ENCODE results near the gene ELMOD3. TPM values are rescaled to one million over a fixed set of nuclear protein-coding genes. Genes with fewer than 3 reads are reported as not detected.

ELMOD3 gene
- total RNA-seq, 4 donors from 2014 or later = 15.9 to 31.7 (median 25.0) TPM

- no peak for DNase-seq
- Histone ChIP-seq H3K9me3 (no peaks in the 10 kb centered on the region), H3K4me1 (peaks cover 12 to 15% of the 10 kb centered on the region in 2 donors), H3K27me3 (peaks cover 0 to 13% (median 10%) of the 10 kb centered on the region in 3 donors), H3K4me3 (no peak overlapping the region), H3K36me3 (no peaks in the 10 kb centered on the region), H3K27ac (no peak overlapping the region)
- in situ Hi-C loops (cut with MboI; ENCODE audit: low sequenced_read_pairs in 4 of 4) = no loop called here
- no peak for ATAC-seq
- TF ChIP-seq CTCF (IDR thresholded peaks at IDR 0.05 in 4 of 5, conservative IDR thresholded peaks at IDR 0.05 in 1 of 5) (no peak), POLR2A (IDR thresholded peaks at IDR 0.05) (no peak)
- intact Hi-C loops (cut with DNase I; ENCODE audit: low total_unique reads) = no loop called here
Observed at GRCh38 chr2:85414761-85415553, 60.4 kb downstream of the ELMOD3 start.

- Histone ChIP-seq H3K4me3 (no peak overlapping the region), H3K27me3 (peaks cover 0 to 13% (median 10%) of the 10 kb centered on the region in 3 donors), H3K36me3 (no peaks in the 10 kb centered on the region), H3K4me1 (peaks cover 12 to 25% of the 10 kb centered on the region in 2 donors), H3K27ac (no peak overlapping the region), H3K9me3 (no peaks in the 10 kb centered on the region)
- TF ChIP-seq POLR2A (IDR thresholded peaks at IDR 0.05) (no peak), CTCF (IDR thresholded peaks at IDR 0.05 in 4 of 5, conservative IDR thresholded peaks at IDR 0.05 in 1 of 5) (no peak)
- no peak for ATAC-seq
- DNase-seq = no peak
- intact Hi-C loops (cut with DNase I; ENCODE audit: low total_unique reads) (no loop called here), in situ Hi-C loops (cut with MboI; ENCODE audit: low sequenced_read_pairs in 4 of 4) (no loop called here)
Observed at GRCh38 chr2:85415980-85416650, 61.5 kb downstream of the ELMOD3 start.

GRCh38 chr2:85418132-85419008, 63.8 kb downstream of the ELMOD3 start, which contains the start of gene SH2D6:
SH2D6 (plus strand) TSS chr2:85418714; CDS start chr2:85429466, 10,752 bp downstream.
- intact Hi-C loops (cut with DNase I; ENCODE audit: low total_unique reads) = no loop called here

More at GRCh38 chr2:85418132-85419008, 63.8 kb downstream of the ELMOD3 start, which contains the start of gene SH2D6:
- peak; percentile 76 to 79 for ATAC-seq
- H3K27me3 ChIP-seq = peaks cover 0 to 8% (median 8%) of the 10 kb centered on the region in 3 donors
- H3K4me3 ChIP-seq = peak within 1 kb of the TSS; percentile 64 to 91 (median 78)
- no peaks in the 10 kb centered on the region for H3K9me3 ChIP-seq
- peak; percentile 74 to 77 for DNase-seq
- H3K4me1 ChIP-seq = peaks cover 12 to 25% of the 10 kb centered on the region in 2 donors
- H3K36me3 ChIP-seq = no peaks in the 10 kb centered on the region
- in situ Hi-C loops (cut with MboI; ENCODE audit: low sequenced_read_pairs in 4 of 4) = no loop called here
- TF ChIP-seq POLR2A (IDR thresholded peaks at IDR 0.05) = peak; percentile 71 to 80
- TF ChIP-seq CTCF (IDR thresholded peaks at IDR 0.05 in 4 of 5, conservative IDR thresholded peaks at IDR 0.05 in 1 of 5) = peak in 1 of 5 experiments; percentile 20
- H3K27ac ChIP-seq = peak within 1 kb of the TSS; percentile 93 to 98 (median 95)
